HG03095 (cell line): ENCODE results near the gene NMRK1.

Experiments used
- ATAC-seq: cut with Tn5 transposase; IDR thresholded peaks from one replicate; pipeline ENCODE4 v1.9.1; 2021; ENCODE audit warnings: moderate library complexity; ENCODE audit not compliant: unreplicated experiment

NMRK1 gene

DNA sequence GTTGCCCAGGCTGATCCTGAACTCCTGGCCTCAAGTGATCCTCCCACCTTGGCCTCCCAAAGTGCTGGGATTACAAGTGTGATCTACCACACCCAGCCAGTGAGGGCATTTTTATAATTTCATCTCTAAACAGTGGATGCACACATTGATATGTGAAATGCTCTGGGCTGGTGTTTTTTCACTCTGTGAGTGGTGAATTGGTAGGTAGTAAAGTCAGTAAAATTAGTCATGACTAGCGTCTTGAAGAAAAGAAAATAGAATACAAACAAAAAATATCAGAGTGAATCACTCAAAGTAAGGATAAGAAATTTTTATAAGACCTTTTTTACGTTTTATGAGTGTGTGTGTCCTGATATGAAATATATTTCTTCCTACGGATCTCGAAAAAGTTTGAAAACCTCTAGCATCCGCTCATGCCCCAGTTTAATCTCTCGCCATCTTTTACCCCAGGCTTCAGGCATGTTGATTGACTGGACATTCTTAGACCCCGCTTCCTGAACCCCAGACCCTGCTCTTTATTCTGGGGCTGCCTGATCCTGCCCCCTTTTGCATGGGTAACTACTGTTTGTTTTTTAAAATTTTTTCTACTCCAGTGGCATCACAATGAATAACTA lies 14.3 kb upstream of the NMRK1 start:
- ATAC-seq: no peak

DNA sequence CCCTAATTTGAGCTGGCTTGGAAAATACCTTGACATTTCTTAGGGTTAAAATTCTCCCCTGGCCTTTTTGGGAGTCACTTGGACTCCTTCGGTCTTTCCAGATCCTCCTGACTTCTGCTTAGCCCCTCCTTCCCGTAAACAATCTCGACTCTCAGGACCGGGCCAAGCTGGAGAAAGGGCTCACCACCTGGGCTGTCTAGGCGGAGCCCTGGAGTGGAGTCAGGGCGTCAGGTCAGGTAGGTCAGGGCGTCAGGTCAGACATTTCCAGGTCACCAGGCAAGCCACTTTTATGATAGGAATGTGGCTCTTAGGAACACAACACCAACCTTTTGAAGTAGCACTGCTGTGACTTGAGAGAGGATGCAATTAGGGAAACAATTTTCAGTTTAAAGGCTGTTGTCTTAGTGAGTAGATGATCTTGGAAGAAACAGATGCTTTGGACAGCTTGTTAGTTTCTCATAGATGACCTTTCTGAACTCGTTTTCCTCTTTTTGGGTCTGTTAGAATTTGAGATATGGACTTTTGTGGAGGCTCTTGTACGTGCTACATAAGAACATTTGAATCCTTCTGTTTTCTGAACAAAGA lies 13.1 kb upstream of the NMRK1 start:
- no peak for ATAC-seq

DNA sequence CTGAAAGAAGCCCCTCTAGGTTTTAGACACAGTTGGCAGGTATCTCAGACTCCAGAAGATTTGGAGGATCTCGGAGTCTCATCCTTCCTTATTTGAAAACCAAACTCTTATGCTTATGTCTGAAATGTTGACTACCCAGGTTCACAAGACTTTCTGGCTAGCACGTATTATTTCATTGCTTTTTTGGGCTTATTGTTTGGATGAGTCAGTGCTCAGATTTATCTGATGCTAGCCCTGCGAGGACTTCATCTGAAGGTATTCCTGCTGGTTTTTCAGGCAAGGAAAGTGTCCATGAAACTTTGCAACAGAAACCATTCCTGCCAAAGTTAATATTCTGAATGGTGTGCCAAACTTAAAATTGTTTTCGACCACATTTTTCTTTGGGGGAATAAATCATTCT lies 8.8 kb upstream of the NMRK1 start:
- no peak for ATAC-seq

DNA sequence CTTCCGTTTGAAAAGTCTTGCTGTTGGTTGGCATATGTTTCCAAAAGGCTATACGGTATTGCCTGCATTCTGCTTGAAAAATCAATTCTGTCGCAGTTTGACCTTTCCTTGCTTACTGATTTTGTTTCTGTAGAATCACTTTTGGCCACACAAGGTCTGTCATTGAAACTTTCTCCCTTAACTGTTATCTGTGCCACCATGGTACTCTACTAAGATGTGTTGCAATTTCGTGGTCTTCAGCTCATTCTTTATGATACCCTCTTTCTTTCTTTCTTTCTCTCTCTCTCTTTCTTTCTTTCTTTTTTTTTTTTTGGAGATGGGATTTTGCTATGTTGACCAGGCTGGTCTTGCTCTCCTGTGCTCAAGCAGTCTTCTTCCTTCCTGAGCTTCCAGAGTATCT lies 4.8 kb upstream of the NMRK1 start:
- ATAC-seq: no peak

DNA sequence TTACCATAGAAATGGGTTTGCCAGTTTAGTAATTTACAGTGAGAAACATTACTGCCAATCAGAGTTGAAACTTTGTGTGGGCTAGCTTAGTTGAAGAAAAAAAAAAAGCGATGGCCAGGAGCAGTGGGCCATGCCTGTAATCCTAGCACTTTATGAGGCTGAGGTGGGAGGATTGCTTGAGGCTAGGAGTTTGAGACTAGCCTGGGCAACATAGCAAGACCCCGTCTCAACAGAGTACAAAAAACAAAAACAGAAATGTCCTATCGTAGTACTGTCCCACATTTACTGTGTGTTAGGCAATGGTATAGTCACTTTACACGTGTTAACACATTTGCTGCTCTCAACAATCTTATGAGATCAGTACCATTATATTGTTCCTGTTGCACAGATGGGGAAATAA lies 2.6 kb upstream of the NMRK1 start:
- ATAC-seq: no peak

DNA sequence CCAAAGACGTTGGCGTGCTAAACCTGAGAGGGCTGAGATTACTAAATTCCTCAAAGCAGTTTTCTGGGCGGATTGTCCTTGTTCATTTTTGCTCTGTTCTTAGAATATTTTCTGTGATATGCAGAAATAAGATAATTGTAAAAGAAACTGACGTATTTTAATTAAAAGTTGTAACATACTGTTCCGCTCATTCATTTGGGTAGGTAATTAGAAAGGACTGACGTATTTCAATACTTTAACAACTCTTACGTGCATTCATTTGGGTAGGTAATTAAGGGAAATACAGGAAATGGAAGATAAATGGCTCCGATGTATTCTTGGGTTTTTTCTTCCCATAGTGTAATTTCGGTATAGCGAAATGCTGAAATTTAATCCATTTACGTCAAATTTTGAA lies 1.4 kb upstream of the NMRK1 start:
- ATAC-seq: no peak

DNA sequence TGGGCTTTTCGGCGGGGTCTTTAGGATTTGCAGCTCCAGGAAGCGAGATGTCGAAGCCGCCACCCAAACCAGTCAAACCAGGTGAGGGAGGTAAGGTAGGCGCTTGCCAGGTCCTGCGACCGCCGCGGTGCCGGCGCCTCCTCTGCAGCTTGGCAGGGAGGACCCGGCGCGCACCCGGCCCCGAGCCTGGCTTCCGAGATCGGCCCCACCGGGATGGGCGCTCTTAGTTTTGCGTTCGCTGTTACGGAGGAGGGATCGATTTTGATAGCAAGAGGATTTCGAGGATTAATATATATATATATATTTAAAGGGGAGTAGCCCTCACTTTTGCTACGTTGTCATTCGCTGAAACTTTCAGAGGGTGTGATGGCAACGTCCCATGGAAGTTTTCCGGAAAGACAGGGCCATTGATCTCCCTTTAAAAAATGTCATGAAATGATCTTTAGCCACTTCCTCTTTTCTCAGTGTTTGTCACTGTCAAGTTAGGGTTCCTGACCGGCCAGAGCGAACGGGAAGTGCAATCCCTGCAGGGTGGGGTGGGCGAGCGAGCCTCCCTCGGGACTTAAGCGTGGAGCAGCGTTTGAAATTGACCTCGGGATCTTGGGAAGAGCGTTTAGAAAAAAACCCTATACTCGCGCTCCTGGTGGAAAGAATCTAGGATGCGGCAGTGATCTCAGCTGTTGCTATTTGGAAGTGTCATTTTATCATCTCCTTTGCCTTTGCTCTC lies 854 bp upstream of the NMRK1 start:
- peak; percentile 40 for ATAC-seq

DNA sequence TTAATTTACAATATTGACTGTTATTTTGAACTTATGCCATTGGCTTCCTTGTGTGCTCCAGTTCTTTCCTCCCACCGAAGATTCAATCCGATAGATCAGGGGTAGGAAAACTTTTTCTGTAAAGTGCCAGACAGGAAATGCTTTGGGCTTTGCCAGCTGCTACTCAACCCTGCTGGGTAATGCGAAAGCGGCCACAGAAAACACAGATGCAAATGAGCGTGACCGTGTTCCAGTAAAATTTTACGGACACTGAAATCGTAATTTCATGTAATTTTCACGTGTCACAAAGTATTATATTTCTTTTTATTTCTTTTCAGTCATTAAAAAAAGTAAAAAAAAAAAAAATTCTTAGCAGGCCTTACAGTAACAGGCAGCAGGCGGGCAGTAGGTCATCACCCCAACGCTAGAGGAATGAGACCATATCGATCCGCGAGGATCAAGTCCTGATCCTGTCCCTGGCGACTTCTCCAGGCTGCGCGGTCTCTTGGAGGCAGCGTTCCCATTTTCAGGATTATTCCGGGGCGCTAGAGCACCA lies 599 bp downstream of the NMRK1 start:
- ATAC-seq: no peak

DNA sequence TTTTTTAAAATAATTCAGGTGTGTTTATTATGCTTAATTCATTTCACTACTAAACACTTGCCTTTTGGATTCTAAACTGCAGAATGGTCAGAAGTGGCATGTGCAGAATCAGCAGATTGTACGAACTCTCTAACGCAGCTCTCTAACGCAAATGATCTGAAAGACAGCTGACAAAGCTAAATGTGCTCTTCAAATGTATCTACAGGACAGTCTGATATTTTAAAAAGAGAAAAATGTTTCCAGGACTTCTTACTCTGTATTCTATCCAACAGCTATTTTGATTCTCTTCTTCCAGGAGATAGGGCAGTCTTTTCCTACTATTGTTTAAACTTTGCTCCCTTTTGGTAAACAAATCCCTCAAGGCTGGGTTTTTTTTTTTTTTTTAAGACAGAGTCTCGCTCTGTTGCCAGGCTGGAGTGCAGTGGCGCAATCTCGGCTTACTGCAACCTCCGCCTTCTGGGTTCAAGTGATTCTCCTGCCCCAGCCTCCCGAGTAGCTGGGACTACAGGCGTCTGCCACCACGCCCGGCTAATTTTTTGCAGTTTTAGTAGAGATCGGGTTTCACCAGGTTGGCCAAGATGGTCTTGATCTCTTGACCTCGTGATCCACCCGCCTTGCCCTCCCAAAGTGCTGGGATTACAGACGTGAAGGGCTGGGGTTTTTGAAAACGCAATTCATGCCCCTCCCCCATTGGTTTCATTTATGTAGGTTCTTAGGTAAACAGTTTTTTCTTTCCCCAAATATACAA lies 1.2 kb downstream of the NMRK1 start:
- no peak for ATAC-seq

DNA sequence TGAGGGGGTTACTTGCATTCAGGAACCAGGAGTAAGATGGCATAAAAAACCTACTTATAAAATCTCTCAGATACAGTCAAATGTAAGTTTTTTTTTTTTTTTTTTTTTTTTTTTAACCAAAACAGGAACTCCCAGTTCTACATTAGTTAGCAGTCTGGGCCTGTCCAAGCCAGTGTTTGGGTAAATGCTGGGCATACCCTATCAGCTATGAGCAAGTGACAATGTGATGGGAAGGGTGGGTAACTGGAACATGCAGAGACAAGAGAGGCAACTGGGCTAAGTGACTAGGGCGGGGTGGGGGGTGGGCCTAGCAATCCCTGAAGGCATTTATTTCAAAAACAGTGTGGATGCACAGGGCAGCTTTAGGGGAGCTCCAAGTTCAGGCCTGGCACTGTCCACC lies 2.3 kb downstream of the NMRK1 start:
- no peak for ATAC-seq

DNA sequence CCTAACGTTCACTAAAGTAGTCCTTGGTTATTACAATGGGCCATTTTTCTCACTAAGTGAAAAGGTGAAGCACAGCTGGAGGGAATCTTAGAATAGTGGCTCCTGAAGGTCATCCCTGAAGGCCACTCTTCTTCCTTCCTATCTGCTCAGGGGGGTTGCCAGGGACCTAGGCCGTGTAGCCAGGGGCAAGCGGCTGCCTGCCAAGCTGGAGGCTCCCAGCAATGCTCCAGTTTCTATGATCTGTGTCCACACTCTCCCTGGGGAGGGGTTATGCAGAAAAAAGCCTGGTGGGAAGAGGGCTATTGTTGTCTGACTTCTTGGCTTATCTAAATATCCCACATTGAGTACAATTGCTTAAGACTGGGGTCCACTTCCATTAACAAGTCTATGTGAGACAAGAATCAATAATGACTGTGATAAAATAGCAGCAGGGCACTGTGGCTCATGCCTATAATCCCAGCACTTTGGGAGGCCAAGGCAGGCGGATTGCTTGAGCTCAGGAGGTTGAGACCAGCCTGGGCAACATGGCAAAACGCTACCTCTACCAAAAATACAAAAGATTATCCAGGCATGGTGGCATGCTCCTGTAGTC lies 3.8 kb downstream of the NMRK1 start:
- ATAC-seq: no peak

DNA sequence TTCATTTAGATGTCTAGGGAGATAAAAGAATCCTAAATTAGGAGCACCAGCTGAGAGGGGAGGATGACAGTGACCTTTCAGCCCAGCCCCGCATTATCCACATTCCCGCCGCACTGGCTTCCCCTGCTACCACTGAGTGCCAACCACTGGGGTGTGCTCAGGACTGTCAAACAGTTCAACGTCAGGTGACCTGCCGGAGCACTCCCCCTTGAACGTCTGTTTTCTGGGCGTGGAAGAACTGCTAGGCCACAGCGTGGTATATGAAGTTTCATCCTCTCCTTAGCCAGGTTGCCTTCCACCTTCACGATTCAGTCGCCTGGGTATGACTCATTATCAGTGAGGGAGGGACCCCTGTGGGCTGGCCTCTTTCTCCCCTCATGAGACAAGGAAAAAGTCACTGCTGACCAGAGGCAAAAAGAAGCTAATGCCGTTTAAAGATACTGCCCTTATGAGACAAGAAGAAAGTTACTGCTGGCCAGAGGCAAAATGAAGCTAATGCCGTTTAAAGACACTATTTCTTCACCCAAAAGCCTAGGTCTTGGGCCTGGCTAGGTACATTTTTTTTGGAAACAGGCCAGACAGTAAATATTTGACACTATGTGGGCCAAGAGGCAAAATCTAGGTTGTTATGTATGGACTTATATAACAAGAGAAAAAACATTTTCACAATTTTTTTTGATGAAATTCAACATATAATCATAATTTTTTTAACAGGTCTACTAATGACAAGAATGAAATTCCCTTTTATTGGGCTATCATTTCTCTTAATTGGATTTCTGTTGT lies 4.6 kb downstream of the NMRK1 start:
- ATAC-seq: no peak

DNA sequence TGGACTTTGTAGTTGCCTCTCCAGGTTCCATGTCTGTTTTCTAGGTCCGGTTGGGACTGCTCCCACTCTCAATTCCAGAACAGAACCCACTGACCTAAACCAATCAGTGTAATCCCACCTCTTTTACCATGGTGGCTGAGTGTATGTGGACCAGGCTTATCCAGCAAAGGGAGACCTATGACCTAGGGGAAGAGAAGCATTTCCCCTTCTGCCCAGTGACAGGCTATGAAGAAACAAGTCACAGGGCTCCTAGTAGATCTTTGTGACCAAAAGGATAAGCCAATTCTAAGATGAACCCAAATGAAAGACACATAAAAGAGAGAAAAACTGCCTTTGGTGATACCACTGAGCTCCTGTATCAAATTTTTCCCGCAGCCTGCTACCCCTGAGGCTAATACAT lies 6.3 kb downstream of the NMRK1 start:
- no peak for ATAC-seq

DNA sequence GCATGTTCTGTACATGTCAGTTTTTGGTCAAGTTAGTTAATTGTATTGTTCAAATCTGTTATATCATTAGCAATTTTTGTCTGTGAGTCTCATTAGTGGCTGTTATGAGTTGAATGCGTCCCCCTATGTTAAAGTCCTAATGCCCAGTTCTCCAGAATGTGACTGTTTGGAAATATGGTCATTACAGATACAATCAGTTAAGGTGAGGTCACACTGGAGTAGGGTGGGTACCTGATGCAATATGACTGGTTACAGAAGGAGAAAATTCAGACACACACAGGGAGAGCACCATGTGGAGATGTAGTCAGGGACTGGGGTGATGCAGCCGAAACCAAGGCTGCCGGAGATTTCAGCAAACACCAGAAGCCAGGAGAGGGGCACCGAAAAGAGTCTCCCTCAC lies 15.1 kb downstream of the NMRK1 start:
- ATAC-seq: no peak

DNA sequence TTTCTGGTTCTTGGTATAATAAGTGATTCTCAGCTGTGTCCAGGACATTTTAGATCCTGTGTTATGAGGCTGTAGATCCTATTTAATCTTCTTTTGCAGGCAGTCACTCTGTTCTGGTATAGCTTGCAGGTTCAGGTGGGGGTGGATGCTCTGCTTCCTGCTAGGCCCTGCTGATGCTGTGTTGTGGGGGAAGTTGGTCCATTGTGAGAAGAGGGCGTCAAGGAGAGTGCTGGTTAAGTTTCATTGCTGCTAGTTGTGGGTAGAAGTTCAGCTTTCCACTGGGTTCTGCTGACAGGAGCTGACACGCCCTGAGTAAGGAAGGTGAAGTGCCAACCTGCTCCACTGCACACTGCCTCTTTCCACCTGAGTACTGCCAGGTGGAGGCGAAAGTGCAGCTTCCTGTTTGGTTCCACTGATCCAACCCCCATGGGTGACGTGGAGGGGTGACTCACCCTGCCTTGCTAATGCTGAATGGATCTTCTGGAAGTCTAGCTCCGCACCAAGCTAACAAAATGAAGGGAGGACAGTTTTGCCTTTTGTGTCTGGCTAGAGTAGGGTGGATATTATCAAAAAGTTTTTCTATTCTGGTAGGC lies 16.3 kb downstream of the NMRK1 start:
- peak; percentile 80 for ATAC-seq

DNA sequence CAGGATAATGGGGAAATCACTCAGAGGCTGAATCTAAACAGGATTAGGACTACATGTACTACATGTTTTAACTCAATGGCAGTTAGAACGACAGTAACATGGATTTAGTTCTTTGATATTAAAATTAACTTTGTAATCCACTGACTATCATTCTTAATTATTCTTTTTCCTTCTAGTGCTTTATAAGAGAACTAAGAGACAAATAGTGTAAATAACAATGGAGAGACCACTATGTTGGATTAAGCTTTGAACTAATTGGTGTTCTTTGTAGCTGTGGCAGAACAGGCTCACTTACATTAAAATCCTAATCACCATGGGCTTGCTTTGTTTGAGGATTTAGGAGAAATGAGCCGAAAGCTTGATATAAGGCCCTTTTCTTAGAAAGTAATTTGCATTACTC lies 18.8 kb downstream of the NMRK1 start:
- no peak for ATAC-seq

DNA sequence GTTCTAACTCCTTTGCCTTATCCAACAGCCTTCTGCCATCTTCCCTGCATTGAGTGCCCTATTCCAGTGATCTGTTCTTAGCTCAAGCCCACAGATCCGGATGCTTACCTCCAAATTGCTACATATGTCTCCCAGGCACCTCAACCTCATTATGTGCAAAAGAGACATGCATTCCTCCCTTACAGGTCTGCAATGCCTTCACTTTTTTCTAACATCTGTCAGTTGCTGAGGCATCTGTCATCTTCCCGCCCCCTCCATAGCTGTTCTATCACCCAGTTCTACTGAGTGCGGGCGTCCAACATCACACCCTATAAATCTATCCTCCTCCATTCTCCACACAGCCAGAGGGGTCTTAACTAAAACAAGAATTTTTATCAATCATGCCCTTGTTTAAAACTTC lies 20.1 kb downstream of the NMRK1 start:
- ATAC-seq: no peak

DNA sequence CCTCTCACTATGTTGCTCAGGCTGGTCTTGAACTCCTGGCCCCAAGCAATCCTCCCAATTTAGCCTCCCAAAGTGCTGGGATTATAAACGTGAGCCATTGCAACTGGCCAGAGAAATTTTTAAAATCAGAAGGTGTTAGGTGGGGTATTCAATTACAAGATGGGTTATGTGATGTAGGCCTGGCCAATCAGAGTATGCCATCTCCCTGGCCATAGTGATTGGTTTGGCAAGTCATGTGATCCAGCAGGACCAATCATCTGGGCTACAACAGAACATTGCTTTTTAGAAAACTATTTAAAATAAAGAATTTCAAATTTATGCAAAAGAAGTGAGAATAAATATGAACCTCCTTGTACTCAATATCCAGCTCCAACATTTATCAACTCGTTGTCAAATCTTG lies 22.4 kb downstream of the NMRK1 start:
- ATAC-seq: no peak

DNA sequence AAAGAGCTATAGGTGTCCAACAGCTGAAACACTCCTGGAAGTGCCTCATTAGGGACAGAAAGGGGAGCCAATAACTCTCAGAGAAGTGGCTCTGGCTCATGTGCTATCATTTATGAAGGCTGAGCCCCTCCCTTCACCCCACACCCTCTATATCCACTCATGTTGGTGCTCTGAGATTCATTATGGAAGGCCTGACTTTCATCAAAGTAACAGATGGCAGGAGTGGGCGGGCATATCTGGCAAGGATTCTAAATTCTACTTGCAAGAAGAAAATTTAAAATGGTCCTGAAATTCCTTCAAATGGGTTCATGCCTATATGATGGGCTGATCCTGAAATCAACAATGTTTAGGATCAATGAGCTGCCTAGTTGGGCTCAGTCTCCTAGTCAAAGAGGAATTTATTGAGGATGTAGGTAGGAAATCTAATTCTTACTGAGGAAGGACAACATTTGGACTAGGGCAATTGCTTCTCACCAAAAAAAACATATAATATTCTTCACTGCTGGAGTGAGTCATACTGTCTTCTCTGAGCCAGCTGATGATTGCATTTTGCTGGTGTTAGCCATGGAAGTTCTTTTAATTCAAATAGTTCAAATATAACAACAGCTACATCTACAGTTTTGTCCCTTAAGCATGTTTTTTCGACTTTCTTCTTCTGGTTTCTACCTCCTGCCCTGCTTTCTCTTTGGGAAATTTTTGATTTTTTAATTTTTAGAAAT lies 23.5 kb downstream of the NMRK1 start:
- ATAC-seq: no peak
